SK-N-SH (cell line): Measurements from ENCODE around the gene CDX1.

Experiments
- CHD2 ChIP-seq: fragments of 150-350 bp; IDR thresholded peaks from 2 replicates; pipeline ENCODE4 v1.6.1; 2018; ENCODE audit warnings: low read length; ENCODE audit not compliant: partially characterized antibody
- CTCF ChIP-seq: fragments of 200-600 bp; sonication (generic); IDR thresholded peaks from 2 replicates; pipeline ENCODE4 v1.6.1; 2017; ENCODE audit warnings: antibody characterized with exemption, mild to moderate bottlenecking, moderate library complexity
- EP300 ChIP-seq, 2 experiments: IDR thresholded peaks; 2 replicates each; pipeline versions ENCODE4 v1.4.0 to v1.6.1; 2012; ENCODE audit warnings: borderline replicate concordance in 1 of 2, low read depth in 1 of 2, low read length in 1 of 2
- EZH2phosphoT487 ChIP-seq: fragments of 200-600 bp; sonication (generic); IDR thresholded peaks from 2 replicates; pipeline ENCODE4 v1.6.1; 2017; ENCODE audit warnings: low read depth, mixed run types, mild to moderate bottlenecking, antibody characterized with exemption, moderate library complexity, borderline replicate concordance
- FOXJ3 ChIP-seq: sonication (generic); formaldehyde crosslinking; IDR thresholded peaks from 2 replicates; pipeline ENCODE4 v1.5.1; 2020; ENCODE audit warnings: mild to moderate bottlenecking, missing genetic modification reagents
- GABPA ChIP-seq: IDR thresholded peaks from 2 replicates; pipeline ENCODE4 v1.4.0; 2012; ENCODE audit warnings: low read depth, mild to moderate bottlenecking
- IRF3 ChIP-seq: fragments of 150-350 bp; IDR thresholded peaks from 2 replicates; pipeline ENCODE4 v1.6.1; 2016; ENCODE audit warnings: mild to moderate bottlenecking, low read depth, low read length
- NRF1 ChIP-seq: IDR thresholded peaks from 2 replicates; pipeline ENCODE4 v1.6.1; 2012; ENCODE audit warnings: low read depth, mild to moderate bottlenecking, low read length
- POLR2AphosphoS5 ChIP-seq: IDR thresholded peaks from 2 replicates; pipeline ENCODE4 v1.6.1; 2012; ENCODE audit warnings: low read depth, low read length
- RAD21 ChIP-seq: IDR thresholded peaks from 2 replicates; pipeline ENCODE4 v1.6.1; 2012; ENCODE audit warnings: mild to moderate bottlenecking, low read length
- SIN3A ChIP-seq: IDR thresholded peaks from 2 replicates; pipeline ENCODE4 v1.6.1; 2012; ENCODE audit warnings: low read depth, mild to moderate bottlenecking, low read length, moderate library complexity, borderline replicate concordance
- YY1 ChIP-seq: IDR thresholded peaks from 2 replicates; pipeline ENCODE4 v1.4.0; 2012; ENCODE audit warnings: low read depth, mild to moderate bottlenecking

- TF ChIP-seq CTCF = no peak
- TF ChIP-seq RAD21 = no peak
- no peak for TF ChIP-seq EZH2phosphoT487
- TF ChIP-seq EP300 (IDR thresholded peaks at IDR 0.05; ENCODE audit: borderline replicate concordance in 1 of 2, low read depth in 1 of 2, low read length in 1 of 2) = no peak
- TF ChIP-seq YY1 = no peak
- TF ChIP-seq GABPA = no peak
- no peak for TF ChIP-seq FOXJ3
- TF ChIP-seq CHD2 = no peak
- no peak for TF ChIP-seq POLR2AphosphoS5
- no peak for TF ChIP-seq IRF3
- no peak for TF ChIP-seq SIN3A
- no peak for TF ChIP-seq NRF1
These were observed 2.2 kb upstream of the CDX1 start for GRCh38 chr5:150164211-150164980.
